KOPT-K1 (cell line): ENCODE results near the gene CMTM1.
"Not testable (repeated sequence)": the region's sequence is repeated elsewhere in the genome, so short reads cannot be mapped to it uniquely, and the experiment has no call there.

Experiments used
- H3K27ac ChIP-seq: fragments of 200-600 bp; sonication (generic); 2 replicates; pipeline ENCODE4 v1.5.1; 2016; ENCODE audit warnings: antibody characterized with exemption, mild to moderate bottlenecking, low read depth, low read length; ENCODE audit not compliant: poor library complexity, severe bottlenecking
- H3K36me3 ChIP-seq: fragments of 200-600 bp; sonication (generic); 2 replicates; pipeline ENCODE4 v1.5.1; 2017; ENCODE audit warnings: antibody characterized with exemption, mild to moderate bottlenecking, low read length, moderate library complexity; ENCODE audit not compliant: insufficient read depth
- H3K9me3 ChIP-seq: fragments of 200-600 bp; sonication (generic); 2 replicates; pipeline ENCODE4 v1.5.1; 2017; ENCODE audit warnings: antibody characterized with exemption, low read length, mild to moderate bottlenecking; ENCODE audit not compliant: insufficient read depth, poor library complexity, severe bottlenecking

Gene CMTM1

DNA sequence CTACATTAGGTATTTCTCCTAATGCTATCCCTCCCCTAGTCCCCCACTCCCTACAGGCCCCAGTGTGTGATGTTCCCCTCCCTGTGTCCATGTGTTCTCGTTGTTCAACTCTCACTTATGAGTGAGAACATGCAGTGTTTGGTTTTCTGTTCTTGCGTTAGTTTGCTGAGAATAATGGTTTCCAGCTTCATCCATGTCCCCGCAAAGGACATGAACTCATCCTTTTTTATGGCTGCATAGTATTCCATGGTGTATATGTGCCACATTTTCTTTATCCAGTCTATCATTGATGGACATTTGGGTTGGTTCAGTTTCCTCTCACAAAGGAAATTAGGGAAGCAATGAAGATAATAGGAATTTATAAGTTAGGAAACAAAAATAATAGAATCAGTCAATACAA, 1.0 kb downstream of the CMTM1 start:
- H3K9me3 ChIP-seq, H3K27ac ChIP-seq: not testable (repeated sequence)
- H3K36me3 ChIP-seq, result peaks cover 86% of the 10 kb centered on the region

DNA sequence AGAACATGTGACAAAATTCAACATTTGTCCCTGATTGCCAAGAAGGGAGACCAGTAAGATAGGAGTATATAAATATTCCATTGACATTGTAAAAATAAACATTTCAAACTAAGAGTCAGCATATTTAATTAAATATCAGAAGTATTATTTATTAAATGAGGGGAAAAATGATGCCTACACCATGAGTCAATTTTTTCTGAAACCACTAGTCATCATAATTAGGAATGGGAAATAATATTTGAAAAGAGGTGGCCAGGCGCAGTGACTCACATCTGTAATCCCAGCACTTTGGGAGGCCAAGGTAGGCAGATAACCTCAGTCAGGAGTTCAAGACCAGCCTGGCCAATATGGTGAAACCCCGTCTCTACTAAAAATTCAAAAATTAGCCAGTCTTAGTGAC, 2.1 kb downstream of the CMTM1 start:
- Histone ChIP-seq H3K27ac (no peak overlapping the region), H3K9me3 (no peaks in the 10 kb centered on the region), H3K36me3 (peaks cover 84% of the 10 kb centered on the region)

DNA sequence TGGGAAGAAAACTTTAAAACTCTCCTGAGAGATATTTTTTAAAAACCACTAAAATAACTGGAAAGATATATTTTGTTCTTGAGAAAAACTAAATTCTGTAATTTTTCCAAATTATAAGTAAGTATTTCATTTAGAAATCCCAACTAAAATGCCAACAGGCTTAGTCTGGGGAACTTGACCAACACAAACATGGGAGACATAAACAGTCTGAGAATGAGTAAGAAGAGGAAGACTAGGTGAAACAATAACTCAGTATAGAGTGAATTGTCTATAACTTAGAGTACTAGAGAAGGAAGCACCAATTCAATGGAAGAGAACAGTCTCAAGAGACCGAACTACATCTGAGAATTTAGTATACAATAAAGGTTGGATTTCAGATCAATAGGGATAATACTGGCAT, 2.9 kb downstream of the CMTM1 start:
- Histone ChIP-seq H3K27ac (no peak overlapping the region), H3K9me3 (no peaks in the 10 kb centered on the region), H3K36me3 (peaks cover 77% of the 10 kb centered on the region)

DNA sequence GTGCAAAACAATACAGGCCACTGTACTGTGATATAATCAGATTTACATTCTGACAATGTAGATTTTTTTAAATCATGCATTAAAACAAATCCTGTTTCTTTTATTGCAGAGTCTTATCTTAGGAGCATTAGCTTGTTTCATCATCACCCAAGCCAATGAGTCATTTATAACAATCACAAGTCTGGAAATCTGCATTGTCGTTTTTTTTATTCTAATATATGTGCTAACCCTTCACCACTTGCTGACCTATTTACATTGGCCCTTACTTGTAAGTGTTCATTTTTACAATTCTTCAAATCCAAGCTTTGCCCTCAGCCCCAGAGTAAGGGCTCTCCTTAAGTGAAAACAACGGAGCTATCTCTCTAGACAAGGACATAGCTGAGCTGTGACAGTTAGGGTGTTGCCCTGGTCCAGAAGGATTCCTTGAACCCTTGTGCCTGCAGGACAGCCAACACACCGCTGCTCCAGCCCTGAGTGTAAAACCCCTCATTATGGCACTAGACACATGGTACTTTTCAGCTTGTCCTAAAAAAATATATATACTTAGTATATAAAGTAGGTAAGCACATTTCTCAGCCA, 3.7 kb downstream of the CMTM1 start:
- Histone ChIP-seq H3K9me3 (no peaks in the 10 kb centered on the region), H3K27ac (no peak overlapping the region)

DNA sequence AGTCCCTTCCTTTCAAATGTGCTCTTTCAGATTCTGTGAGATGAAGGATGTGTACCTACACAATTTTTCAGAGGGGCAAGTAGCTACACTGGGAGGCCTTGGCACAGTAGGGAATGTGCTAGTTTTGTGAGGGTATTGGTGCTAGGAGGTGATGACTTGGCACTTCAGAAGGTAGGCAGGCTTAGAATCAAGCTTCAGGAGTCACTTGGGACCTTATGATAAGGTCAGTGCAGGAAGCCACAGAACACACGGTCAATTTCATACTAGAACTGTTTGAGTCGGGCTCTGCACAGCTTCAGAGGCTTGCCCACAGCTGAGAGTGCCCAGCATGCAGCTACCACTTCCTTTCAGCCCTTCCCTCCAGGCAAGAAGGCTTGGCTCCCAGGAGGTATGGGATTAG, 6.1 kb downstream of the CMTM1 start:
- Histone ChIP-seq H3K36me3 (peaks cover 44% of the 10 kb centered on the region), H3K9me3 (no peaks in the 10 kb centered on the region), H3K27ac (peak overlapping the region; percentile 2)

More for the DNA sequence above, 3.7 kb downstream of the CMTM1 start:
- peaks cover 69% of the 10 kb centered on the region for H3K36me3 ChIP-seq

DNA sequence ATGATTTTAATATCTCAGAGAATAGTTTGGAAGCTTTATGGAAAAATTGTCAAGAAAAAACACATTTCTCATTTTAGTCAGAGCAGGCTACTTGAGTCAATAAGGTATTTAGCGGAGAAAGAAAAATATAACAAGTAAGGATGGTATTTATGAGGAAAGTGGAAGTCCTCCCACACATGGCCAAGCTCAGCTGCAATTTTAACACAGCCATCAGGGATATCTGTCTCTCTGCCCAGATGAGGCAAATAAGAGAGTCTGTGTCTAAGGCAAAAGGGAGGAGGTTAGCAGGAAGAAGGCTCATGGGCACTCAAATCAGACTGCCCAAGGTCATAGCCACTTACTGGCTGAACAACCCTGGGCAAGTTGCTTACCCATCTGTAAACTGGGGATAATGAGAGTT, 7.8 kb downstream of the CMTM1 start:
- H3K9me3 ChIP-seq, result no peaks in the 10 kb centered on the region
- no peak overlapping the region for H3K27ac ChIP-seq
- peaks cover 29% of the 10 kb centered on the region for H3K36me3 ChIP-seq

DNA sequence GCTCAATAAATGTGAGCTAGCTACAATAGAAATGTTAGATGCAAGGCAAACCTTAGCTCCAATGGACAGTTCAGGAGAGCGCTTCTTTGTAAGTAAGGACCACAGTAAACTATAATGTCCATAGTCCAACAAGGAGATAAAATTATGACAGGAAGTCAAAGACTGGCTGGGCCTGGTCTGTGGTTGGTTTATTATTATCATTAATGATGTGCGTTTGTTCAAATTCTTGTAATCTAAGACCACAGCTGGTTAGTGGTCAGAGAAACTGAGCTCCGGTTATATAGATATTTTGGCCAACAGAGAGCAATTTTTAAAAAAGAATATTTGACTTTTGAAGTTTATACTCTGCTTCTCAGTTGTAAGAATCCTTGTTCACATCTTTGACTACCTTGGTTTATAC, 8.3 kb downstream of the CMTM1 start:
- Histone ChIP-seq H3K9me3 (no peaks in the 10 kb centered on the region), H3K36me3 (peaks cover 29% of the 10 kb centered on the region), H3K27ac (no peak overlapping the region)

DNA sequence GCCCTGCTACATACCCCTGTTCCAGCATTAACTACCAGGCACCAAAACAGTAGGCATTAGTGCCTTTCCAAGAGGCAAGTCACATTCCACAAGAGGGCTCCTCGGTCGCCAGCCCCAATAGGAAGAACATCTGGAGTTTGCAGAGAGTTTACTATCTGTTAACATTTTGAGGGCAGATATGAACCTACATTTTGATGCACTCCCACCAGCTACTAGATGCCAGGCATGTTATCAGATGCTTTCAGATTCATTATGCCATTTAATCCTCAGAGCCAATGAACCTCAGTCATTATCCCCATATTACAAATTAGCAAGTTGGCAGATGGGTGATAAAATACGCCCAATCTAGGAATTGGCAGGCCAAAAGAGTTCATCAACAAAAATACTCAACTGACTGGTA, 8.8 kb downstream of the CMTM1 start:
- no peak overlapping the region for H3K27ac ChIP-seq

DNA sequence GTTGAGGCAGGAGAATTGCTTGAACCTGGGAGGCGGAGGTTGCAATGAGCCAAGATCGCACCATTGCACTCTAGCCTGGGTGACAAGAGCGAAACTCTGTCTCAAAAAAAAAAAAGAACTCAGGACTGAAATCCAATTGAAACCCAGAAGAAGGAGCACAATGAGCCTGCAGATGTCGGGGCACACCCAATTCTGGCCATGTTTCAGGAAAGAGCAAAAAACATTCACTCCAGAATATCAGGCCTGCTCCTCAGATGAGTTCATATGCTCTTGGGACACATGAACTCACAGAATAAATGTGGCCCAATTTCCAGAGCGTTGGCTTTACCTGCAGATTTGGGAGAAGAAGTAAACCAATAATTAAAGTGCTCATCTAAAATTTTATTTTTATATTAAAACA, 10.1 kb downstream of the CMTM1 start:
- H3K27ac ChIP-seq, result no peak overlapping the region
- H3K36me3 ChIP-seq, result peaks cover 12% of the 10 kb centered on the region
- H3K9me3 ChIP-seq, result no peaks in the 10 kb centered on the region

More for the DNA sequence above, 8.8 kb downstream of the CMTM1 start:
- no peaks in the 10 kb centered on the region for H3K9me3 ChIP-seq
- H3K36me3 ChIP-seq, result peaks cover 25% of the 10 kb centered on the region

DNA sequence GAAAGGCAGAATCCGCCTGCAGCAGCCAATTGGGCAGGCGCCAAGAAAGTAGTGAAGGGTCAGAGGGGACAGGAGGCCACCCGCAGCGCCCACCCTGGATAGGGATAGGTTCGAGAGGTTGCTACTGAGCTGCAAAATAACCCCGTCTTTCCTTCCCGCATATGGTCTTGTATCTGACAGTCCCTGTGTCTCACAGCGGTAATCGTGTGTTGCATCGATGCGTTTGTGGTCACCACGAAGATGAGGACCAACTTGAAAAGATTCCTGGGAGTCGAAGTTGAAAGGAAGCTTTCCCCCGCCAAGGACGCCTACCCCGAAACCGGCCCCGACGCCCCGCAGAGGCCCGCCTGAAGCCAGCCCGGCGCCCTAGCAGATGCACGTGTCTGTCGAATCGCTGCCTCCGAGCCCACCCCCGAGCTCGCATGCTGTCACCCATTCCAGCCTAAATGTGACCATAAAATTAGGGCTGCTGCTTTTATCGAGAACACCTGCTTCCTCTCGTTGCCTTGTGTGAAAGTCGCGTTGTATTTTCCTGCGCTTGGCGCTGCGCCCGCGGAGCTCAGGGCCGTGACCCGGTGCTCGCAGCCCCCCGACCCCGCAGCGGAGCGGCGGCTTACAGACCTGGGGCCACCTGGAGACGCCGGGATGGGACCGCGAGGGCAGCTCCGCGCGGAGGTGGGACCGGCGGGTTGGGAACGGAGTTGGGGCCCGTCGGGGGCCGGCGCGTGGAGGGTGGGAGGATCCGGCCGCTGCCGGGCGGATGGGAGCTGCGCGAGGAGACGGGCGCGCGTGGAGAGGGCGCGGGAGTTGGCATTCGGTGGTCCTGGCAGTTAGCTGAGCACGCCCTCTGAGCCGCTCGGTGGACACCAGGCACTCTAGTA, 12.7 kb downstream of the CMTM1 start, which contains the start of gene CMTM2:
Gene CMTM2, plus strand, starts transcription at position 813 of the 881 bp plus-strand sequence. CDS start 145 bp downstream, outside the sequence.
- Histone ChIP-seq H3K9me3 (no peaks in the 10 kb centered on the region), H3K27ac (peak within 1 kb of the TSS; percentile 58), H3K36me3 (no peaks in the 10 kb centered on the region)

DNA sequence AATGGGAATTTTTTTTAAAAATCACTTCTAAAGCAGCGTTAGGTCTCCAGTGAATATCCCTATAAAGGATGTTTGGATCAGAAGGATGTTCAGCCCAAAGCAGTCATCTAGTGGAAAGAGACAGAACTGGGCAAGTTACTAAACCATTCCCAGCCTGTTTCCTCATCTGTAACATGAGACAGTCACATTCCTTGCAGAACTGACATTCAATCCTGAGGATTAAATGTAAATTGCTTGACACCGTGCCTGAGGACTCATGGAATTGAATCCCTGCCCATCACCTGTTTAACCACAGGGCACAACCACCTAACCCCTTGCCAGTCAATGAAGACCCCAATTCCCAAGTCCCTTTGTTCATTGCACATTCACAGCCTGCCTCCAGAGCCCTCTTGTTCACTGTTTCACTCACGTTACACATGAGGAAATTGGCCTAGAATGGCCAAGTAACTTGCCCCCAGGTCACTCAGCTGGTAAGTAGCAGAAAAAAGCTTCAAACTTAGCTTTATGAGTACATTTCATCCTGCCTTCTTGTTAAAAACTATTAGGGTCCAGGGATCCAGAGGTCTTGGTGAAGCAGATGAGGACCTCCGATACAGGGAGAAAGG, 14.5 kb downstream of the CMTM1 start:
- Histone ChIP-seq H3K9me3 (no peaks in the 10 kb centered on the region), H3K27ac (no peak overlapping the region), H3K36me3 (no peaks in the 10 kb centered on the region)

DNA sequence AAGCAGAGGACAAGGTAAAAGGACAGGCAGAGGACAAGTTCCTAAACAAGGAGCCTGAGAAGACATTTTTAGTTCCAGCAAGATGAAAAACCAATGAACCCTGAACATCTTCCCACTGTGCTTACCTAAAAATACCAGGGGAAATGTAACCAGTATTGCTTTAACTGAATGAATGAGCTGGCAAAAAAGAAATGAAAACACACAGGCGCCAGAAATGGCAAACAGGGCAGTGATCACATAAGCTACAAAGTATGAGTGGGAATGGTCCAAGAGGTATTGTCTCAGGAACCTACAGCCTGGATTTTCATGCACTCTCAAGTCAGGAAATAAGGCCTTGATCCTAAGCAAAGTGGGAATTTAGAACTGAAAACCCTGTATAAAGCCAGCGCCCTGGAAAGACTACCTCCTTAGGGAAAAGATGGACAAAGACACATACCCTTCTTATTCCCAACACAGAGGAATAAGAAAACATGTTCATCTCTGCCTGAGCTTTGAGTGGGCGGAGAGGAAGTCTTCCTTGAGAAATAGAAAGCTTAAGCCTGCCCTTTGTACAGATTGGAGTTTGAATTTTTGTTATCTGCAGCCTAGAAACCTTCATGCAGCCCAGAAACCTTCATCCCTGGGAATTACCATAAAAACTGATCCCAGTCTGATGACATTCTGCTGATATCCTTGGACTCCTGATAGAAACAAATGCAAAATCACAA, 15.2 kb downstream of the CMTM1 start:
- no peaks in the 10 kb centered on the region for H3K36me3 ChIP-seq
- no peak overlapping the region for H3K27ac ChIP-seq
- no peaks in the 10 kb centered on the region for H3K9me3 ChIP-seq

DNA sequence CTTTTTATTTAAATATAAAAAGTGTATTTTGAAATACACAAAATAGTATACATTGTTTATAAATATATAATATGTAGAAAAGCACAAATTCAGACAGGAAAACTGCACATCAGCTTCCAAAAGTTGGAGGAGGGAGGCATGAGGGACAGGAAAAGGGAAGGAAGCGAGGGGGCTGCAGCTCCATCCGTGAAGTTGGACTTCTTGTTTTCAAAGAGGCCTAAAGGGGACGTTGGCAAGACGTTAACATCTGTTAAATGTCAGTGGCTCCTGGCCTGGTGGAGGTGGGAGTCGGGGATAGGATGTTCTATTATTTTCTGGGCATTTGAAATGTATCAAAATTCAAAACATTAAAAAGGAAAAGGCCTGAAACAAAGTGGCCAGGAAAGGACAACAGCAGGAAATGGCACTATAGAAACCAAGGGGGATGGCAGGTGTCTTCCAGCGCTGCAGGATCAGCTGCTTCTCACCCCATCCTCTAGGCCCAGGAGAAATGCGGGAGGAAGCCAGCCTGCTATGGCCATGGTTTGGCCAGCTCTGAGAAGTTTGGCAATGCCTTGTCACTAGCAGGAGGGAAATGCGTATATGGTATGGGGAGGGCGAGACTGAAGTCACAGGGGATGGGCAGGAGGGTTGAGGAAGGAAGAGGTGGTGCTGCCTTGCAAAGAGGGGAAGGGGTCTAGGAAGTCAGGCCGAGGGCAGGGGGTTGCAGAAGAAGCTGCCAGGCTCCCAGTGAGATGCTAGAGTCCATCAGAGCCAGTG, 19.4 kb downstream of the CMTM1 start:
- Histone ChIP-seq H3K27ac (peak overlapping the region; percentile 61), H3K9me3 (no peaks in the 10 kb centered on the region), H3K36me3 (no peaks in the 10 kb centered on the region)

DNA sequence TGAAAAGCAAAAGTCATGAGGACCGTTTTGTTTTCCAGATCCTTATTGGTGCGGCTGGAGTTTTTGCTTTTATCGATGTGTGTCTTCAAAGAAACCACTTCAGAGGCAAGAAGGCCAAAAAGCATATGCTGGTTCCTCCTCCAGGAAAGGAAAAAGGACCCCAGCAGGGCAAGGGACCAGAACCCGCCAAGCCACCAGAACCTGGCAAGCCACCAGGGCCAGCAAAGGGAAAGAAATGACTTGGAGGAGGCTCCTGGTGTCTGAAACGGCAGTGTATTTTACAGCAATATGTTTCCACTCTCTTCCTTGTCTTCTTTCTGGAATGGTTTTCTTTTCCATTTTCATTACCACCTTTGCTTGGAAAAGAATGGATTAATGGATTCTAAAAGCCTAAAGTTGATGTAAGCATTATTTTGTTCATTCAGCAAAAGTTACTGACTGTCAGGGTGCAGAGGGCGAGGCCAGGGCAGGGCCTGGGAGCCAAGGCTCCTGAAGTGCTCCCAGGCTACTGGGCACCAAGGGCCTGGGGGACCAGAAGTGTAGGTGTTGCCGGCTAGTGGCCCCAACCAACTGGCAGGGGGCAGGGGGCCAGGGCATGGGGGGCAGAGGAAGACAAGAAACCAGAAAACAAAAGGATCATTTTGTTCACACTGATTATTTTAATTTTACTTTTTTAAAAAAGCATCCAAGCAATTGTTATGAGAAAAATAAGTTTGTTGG, 21.8 kb downstream of the CMTM1 start:
- peak overlapping the region; percentile 61 for H3K27ac ChIP-seq

More for the DNA sequence above, 21.8 kb downstream of the CMTM1 start:
- Histone ChIP-seq H3K9me3 (no peaks in the 10 kb centered on the region), H3K36me3 (no peaks in the 10 kb centered on the region)
